GM19397 (cell line): ENCODE results near the gene KIR3DL3.
"Not testable (repeated sequence)": the region's sequence is repeated elsewhere in the genome, so short reads cannot be mapped to it uniquely, and the experiment has no call there.

ENCODE experiments used
- ATAC-seq: cut with Tn5 transposase; IDR thresholded peaks from one replicate; pipeline ENCODE4 v1.9.1; 2021; ENCODE audit warnings: mild to moderate bottlenecking, moderate library complexity; ENCODE audit not compliant: unreplicated experiment

KIR3DL3 gene

DNA sequence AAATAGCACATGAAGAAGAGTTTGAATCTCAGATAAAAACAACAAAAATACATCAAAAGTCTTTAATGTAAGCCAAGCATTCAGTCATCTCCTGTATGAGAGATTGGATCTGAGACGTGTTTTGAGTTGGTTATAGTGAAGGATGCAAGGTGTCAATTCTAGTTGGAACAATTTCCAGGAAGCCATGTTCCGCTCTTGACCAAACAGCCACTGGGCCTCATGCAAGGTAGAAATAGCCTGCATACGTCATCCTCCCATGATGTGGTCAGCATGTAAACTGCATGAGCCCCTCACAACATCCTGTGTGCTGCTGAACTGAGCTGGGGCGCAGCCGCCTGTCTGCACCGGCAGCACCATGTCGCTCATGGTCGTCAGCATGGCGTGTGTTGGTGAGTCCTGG lies at the start of gene KIR3DL3:
KIR3DL3 (plus strand) TSS at position 301 of the 400 bp plus-strand sequence; CDS start at position 356, 55 bp downstream.
- no peak for ATAC-seq

DNA sequence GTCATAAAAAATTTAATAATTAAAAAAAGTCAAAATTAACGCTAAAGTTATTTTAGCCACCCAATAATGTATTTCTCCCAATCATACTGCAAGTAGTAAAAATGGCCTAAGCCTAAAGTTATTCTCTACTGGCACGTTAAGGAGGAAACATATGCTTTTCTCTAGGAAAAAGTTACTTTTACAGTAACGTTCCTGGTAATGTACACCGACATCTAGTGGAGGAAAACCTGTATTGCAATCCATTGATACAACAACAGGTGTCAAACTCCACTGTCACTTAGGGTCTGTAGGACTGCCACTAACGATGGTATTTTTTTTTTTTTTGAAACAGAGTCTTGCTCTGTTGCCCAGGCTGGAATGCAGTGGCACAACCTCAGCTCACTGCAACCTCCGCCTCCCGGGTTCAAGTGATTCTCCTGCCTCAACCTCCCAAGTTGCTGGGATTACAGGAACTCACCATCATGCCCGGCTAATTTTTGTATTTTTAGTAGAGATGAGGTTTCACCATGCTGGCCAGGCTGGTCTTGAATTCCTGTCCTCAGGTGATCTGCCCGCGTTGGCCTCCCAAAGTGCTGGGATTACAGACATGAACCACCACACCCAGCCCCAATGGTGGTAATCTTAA lies 47.9 kb upstream of the KIR3DL3 start:
- not testable (repeated sequence) for ATAC-seq

DNA sequence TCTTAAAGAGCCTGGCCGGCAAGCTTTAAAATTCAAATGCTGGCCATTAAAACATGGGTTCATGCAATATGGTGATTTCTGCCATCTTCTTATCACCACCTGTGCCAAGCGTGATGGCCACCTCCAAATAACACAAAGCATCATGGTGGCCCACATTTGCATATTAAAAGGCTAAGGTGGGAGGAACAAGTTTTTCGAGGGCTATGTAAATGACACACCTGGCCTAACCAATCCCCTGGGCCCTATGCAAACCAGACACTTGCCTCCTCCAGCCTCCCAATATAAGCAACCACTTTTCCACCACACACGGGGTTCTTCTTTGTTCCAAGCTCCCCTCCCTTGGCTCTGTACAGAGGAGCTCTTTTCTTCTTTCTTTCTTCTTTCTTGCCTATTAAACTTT lies 47.0 kb upstream of the KIR3DL3 start:
- no peak for ATAC-seq

DNA sequence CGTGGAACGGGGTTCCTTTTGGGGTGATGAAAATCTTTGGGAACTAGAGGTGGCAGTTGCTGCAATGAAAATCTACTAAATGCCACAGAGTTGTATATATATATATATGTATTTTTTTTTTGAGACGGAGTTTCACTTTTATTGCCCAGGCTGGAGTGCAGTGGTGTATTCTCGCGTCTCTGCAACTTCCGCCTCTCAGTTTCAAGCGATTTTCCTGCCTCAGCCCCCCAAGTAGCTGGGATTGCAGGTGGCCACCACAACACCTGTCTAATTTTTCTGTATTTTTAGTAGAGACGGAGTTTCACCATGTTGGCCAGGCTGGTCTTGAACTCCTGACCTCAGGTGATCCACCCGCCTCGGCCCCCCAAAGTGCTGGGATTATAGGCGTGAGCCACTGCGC lies 42.6 kb upstream of the KIR3DL3 start:
- not testable (repeated sequence) for ATAC-seq

DNA sequence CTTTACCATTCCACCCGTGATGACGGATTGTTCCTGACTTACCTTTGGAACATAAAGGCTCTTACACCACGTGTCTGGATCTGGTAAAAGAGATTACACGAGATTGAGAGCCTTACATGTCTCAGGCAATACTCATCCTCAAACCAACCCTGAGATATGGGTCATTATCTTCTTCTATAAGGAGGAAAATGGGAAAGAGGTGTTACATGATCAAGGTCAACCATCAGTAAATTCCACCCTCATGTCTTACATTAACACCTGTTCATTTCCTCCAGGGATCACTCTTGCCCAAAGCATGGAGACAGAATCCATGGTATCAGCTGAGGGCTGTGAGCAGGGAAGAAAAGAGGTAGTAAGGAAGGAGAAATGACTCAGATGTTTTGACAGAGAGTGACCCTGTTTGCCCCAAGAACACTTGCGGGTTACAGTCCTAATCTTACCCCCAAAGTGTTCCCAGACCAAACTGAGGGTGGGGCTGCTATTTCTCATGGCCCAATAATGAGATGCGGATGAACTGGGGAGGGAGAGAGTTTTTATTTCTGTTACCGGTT lies 41.9 kb upstream of the KIR3DL3 start:
- ATAC-seq, result no peak

DNA sequence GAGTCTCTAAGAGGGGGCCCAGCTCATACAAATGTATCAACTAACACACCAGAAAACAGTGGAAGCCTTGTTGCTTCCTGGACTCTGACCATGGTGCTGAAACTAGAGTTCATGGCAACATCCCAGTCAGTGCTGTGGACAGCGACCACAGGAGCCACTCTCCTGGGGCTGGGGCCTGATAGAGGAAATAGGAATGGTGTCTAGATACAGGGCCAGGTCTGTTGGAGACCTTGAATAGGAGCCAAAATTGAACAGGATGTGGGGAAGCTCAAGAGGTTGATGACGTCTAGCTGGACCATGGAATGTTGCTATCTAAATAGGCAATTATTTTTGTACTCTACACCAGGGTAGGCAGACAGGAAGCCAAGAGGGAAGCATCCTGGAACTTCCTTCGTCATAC lies 39.7 kb upstream of the KIR3DL3 start:
- ATAC-seq, result no peak

DNA sequence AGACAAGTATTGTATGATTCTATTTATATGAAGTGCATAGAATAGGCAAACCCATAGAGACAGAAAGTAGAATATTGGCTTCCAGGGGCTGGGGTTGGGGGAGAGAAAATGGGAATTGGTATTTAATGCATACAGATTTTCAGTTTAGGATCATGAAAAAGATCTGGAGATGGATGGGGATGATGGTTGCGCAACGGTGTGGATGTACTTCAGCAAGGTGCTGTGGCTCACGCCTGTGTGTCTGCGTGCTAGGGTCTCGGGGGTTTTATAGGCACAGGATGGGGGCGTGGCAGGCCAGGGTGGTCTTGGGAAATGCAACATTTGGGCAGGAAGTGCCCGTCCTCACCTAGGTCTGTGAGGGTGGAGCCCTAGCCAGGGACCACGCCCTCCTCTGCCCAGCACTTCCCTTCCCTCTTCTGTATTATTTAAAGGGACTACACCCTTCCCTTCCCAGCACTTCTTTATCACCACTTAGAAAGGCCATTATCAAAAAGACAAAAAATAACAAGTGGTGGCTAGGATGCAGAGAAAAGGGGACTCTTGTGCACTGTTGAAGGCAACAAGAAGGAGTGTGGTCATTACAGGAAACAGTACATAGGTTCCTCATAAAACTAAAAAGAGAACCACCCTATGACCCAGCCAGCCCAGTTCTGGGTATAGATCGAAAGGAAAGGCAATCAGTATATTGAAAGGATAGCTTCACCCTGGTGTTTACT lies 32.5 kb upstream of the KIR3DL3 start:
- no peak for ATAC-seq

DNA sequence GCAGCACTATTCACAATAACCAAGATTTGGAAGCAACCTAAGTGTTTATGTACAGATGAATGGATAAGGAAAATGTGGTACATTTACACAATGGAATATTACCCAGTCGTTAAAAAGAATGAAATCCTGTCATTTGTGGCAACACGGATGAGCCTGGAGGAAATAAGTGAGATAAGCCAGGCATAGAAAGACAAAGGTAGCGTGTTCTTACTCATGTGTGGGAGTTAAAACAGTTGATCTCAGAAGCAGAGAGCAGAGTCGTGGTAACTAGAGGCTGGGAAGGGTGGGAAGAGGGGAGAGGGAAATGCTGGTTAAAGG lies 32.0 kb upstream of the KIR3DL3 start:
- ATAC-seq, result no peak

DNA sequence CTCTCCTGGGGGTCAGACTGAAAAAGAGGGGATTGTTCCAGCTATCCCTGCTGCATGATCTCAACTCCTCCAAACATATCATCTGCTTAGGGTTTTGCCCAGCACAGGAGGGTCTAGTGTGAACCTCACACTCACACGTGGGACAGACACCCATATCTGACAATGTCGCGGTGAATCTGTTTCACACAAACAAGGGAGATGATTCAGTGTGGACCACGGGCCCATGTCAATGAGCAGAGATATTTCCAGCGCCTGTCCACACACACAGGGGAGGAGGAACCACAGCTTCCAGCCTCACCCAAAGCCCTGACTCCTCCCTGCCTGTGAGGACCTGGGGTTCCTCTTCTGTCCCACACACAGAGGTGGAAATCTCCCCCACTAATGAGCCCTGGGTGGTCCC lies 29.6 kb upstream of the KIR3DL3 start:
- no peak for ATAC-seq

DNA sequence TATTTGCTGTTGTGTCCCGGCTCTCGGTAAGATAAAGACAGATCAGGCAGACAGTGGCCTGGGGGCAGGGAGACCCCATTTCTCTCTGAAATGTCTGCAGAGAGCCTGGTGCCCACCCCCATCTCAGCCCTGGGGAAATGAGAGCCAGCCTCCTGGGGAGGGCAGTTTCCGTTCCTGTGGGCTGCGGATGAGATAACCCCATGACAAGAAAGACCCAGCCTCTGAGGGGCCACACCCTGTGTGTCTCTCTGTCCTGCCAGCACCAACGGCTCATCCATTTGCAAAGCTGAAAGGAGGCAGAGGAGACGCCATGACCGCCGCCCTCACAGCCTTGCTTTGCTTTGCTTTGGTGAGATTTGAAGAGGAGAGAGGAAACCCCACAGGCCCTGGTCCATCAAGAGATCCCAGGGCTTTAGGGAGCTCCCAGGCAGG lies 28.1 kb upstream of the KIR3DL3 start:
- ATAC-seq, result no peak

DNA sequence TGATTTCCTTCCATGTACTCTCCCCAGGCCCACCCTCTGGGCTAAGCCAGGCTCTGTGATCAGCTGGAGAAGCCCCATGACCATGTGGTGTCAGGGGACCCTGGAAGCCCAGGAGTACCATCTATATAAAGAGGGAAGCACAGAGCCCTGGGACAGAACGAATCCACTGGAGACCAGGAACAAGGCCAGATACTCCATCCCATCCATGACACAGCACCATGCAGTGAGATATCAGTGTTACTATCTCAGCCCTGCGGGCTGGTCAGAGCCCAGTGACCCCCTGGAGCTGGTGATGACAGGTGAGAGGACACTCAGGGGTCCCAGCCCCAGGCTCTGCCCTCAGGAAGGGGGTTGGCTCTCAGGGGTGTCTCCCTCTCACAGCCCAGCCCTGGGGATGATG lies 27.5 kb upstream of the KIR3DL3 start:
- no peak for ATAC-seq

DNA sequence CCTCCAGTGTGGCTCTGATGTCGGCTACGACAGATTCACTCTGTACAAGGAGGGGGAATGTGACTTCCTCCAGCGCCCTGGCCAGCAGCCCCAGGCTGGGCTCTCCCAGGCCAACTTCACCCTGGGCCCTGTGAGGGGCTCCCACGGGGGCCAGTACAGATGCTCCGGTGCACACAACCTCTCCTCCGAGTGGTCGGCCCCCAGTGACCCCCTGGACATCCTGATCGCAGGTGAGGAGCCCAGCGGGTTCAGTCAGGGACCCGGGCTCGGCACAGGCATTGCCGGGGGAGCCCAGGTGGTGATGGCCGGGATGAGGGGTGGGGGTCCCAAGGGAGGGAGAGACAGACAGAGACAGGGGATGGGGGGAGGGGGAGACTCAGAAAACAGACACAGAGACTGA lies 26.5 kb upstream of the KIR3DL3 start:
- ATAC-seq, result not testable (repeated sequence)

DNA sequence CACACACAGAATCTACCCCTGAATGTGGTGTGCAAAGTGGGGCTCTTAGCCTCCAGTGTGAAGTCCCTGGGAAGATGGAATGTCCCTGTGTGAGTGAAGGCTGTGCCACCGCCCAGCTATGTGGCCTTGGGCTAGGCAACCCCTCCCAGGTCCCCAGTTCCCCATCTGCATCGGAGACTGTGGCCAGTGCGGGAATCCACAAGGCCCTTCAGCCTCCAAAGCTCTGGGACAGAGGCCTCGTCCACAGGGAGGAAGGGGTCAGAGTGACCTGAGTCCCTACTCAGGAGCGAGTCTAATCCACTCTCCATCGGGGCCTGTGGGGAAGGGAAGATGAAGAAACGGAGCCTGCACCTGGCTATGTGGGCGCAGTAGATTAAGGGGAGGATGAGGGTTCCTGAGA lies 19.3 kb upstream of the KIR3DL3 start:
- no peak for ATAC-seq

DNA sequence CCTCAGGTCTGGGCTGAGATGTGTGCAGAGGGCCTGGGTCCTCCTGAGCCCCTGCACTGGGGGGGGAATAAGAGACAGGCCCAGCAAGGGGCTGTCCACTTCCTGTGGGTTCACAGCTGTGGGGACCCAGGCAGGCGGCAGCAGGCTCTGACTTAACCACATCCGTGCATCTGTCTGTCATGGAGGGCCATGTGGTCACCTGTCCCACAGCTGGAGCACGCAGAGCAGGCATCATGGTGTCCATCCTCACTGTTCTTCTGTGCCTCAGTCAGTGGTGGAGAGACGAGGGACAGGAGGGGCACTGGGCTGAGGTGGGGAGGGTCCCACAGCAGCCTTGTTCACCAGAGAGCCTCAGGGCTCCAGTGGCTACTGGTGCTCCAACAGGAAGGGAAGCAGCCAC lies 16.3 kb upstream of the KIR3DL3 start:
- ATAC-seq, result no peak

DNA sequence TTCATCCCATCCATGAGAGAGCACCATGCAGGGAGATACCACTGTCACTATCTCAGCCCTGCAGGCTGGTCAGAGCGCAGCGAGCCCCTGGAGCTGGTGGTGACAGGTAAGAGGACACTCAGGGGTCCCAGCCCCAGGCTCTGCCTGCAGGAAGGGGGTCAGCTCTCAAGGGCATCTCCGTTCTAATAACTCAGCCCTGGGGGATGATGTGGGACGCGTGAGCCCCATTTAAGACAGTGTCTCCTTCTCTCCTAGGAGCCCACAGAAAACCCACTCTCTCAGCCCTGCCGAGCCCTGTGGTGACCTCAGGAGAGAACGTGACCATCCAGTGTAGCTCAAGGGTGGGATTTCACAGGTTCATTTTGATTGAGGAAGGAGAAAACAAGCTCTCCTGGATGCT lies 15.5 kb upstream of the KIR3DL3 start:
- no peak for ATAC-seq

DNA sequence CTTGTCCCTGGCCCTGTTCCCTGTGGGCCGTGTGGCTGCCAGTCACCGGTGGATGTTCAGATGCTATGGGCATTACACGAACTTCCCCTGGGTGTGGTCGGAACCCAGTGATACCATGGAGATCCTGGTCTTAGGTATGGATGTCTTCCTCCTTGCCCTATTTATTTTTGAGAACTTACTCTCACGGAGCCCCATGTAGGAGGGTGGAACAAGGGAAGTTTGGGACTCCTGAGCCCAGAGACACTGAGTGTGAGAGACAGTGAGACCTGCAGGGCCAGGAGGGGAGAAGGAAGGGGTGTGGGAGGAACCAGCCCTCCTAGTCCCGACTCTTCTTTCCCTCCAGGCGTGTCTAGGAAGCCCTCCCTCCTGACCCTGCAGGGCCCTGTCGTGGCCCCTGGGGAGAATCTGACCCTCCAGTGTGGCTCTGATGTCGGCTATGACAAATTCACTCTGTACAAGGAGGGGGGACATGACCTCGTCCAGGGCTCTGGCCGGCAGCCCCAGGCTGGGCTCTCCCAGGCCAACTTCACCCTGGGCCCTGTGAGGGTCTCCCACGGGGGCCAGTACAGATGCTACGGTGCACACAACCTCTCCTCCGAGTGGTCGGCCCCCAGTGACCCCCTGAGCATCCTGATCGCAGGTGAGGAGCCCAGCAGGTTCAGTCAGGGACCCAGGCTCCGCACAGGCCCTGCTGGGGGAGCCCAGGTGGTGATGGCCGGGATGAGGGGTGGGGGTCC lies 14.9 kb upstream of the KIR3DL3 start:
- ATAC-seq, result no peak

DNA sequence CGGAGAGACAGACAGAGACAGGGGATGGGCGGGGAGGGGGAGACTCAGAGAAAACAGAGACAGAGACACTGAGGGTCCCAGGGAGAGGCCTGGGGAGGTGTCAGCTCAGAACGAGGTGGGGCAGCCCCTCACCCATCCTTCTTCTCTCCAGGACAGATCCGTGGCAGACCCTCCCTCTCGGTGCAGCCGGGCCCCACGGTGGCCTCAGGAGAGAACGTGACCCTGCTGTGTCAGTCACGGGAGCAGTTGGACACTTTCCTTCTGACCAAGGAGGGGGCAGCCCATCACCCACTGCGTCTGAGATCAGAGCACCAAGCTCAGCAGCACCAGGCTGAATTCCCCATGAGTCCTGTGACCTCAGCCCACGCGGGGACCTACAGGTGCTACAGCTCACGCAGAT lies 14.3 kb upstream of the KIR3DL3 start:
- ATAC-seq, result not testable (repeated sequence)

DNA sequence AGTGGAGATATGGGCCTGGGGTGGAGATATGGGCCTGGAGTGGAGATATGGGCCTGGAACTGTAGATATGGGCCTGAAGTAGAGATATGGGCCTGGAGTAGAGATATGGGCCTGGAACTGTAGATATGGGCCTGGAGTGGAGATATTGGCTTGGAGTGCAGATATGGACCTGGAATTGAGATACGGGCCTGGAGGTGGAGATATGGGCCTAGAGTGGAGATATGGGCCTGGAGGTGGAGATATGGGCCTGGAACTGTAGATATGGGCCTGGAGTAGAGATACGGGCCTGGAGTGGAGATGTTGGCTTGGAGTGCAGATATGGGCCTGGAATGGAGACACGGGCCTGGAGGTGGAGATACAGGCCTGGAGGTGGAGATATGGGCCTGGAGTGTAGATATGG lies 402 bp downstream of the KIR3DL3 start:
- ATAC-seq, result no peak

DNA sequence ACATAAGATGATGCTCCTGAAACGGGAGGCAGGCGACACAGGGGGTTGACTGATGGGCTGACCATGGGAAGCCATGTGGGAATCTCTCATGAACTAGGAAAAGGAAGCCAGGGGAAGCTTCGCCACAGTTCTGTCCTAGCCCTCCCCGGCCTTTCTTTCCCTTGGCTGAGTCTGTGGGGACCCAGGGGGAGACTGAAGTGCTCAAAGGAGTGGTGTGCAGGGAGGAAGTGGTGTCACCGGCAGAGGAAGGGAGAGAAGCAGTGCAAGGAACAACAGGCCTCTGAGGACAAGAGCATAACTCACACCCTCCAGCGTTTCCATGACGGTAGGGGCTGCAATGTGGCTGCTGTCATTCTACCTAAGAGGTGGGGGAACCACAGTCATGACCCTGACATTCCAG lies 1.1 kb downstream of the KIR3DL3 start:
- ATAC-seq, result no peak

DNA sequence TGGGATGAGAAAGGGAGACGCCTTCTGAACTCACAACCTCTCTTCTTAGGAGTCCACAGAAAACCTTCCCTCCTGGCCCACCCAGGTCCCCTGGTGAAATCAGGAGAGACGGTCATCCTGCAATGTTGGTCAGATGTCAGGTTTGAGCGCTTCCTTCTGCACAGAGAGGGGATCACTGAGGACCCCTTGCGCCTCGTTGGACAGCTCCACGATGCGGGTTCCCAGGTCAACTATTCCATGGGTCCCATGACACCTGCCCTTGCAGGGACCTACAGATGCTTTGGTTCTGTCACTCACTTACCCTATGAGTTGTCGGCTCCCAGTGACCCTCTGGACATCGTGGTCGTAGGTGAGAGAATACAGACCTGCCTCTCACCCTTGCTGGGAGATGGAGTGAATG lies 3.3 kb downstream of the KIR3DL3 start:
- no peak for ATAC-seq

DNA sequence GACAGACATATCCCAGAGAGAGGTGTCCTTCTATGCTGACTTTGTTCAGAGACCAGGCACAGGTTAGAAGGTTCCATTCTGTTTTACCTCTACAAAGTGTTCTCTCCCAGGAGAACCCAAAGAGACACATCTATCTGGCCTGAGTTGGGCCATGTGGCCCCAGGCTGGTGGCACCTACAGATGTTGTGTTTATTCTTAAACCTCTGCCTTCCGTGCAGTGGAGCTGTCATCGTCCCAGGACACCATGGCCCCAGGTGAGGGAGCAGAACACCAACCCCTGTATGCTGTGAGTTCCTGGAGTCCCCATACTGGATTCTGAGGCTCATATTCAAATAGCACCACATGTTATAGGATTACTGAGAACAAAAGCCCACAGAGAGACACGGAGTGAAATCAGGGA lies 3.9 kb downstream of the KIR3DL3 start:
- no peak for ATAC-seq
